Measurements from ENCODE around the gene UNC13A.

Gene UNC13A

GRCh38 chr19:17648786-17649185 lies 39.4 kb downstream of the UNC13A start:
- Histone ChIP-seq H3K79me2 (ENCODE audit: insufficient read depth, low read length) (no peaks in the 10 kb centered on the region), H4K20me1 (ENCODE audit: insufficient read depth, low read length, poor library complexity, severe bottlenecking) (no peaks in the 10 kb centered on the region), H3K4me1 (ENCODE audit: insufficient read depth, low read length, poor library complexity, severe bottlenecking) (no peaks in the 10 kb centered on the region), H2AFZ (ENCODE audit: low read length) (no peak overlapping the region), H3K27me3 (ENCODE audit: insufficient read depth, low read length, poor library complexity, severe bottlenecking) (no peaks in the 10 kb centered on the region), H3K4me2 (ENCODE audit: low read depth, low read length, poor library complexity, severe bottlenecking) (no peak overlapping the region), H3K9me3 (ENCODE audit: insufficient read depth, low read depth, low read length) (no peaks in the 10 kb centered on the region), H3K36me3 (ENCODE audit: insufficient read depth, low read length) (no peaks in the 10 kb centered on the region), H3K4me3 (ENCODE audit: low read length, poor library complexity, severe bottlenecking) (no peak overlapping the region), H3K9me2 (replicated peaks; ENCODE audit: low read depth, low read length) (no peaks in the 10 kb centered on the region), H3K9ac (ENCODE audit: low read depth, low read length, poor library complexity, severe bottlenecking) (no peak overlapping the region), H3F3A (ENCODE audit: low read depth) (no peaks in the 10 kb centered on the region)
- TF ChIP-seq EZH2phosphoT487 (IDR thresholded peaks at IDR 0.05; ENCODE audit: borderline replicate concordance) (no peak), CTCF (conservative IDR thresholded peaks at IDR 0.05; ENCODE audit: low read length) (no peak)

- Histone ChIP-seq H3K4me1 (ENCODE audit: insufficient read depth, low read length, poor library complexity, severe bottlenecking) (no peaks in the 10 kb centered on the region), H3K4me3 (ENCODE audit: low read length, poor library complexity, severe bottlenecking) (no peak overlapping the region), H3K9ac (ENCODE audit: low read depth, low read length, poor library complexity, severe bottlenecking) (no peak overlapping the region), H3K79me2 (ENCODE audit: insufficient read depth, low read length) (no peaks in the 10 kb centered on the region), H4K20me1 (ENCODE audit: insufficient read depth, low read length, poor library complexity, severe bottlenecking) (no peaks in the 10 kb centered on the region), H2AFZ (ENCODE audit: low read length) (no peak overlapping the region), H3K9me3 (ENCODE audit: insufficient read depth, low read depth, low read length) (no peaks in the 10 kb centered on the region), H3F3A (ENCODE audit: low read depth) (no peaks in the 10 kb centered on the region), H3K27me3 (ENCODE audit: insufficient read depth, low read length, poor library complexity, severe bottlenecking) (no peaks in the 10 kb centered on the region), H3K36me3 (ENCODE audit: insufficient read depth, low read length) (no peaks in the 10 kb centered on the region), H3K9me2 (replicated peaks; ENCODE audit: low read depth, low read length) (no peaks in the 10 kb centered on the region), H3K4me2 (ENCODE audit: low read depth, low read length, poor library complexity, severe bottlenecking) (no peak overlapping the region)
- TF ChIP-seq CTCF (conservative IDR thresholded peaks at IDR 0.05; ENCODE audit: low read length) = no peak
- TF ChIP-seq EZH2phosphoT487 (IDR thresholded peaks at IDR 0.05; ENCODE audit: borderline replicate concordance) = no peak
Observed at GRCh38 chr19:17648097-17648660, 40.0 kb downstream of the UNC13A start.

GRCh38 chr19:17647071-17648020 lies 40.8 kb downstream of the UNC13A start:
- no peaks in the 10 kb centered on the region for H3K36me3 ChIP-seq (ENCODE audit: insufficient read depth, low read length)
- no peak overlapping the region for H3K4me2 ChIP-seq (ENCODE audit: low read depth, low read length, poor library complexity, severe bottlenecking)
- no peaks in the 10 kb centered on the region for H3F3A ChIP-seq (ENCODE audit: low read depth)

More at GRCh38 chr19:17647071-17648020, 40.8 kb downstream of the UNC13A start:
- Histone ChIP-seq H3K9ac (ENCODE audit: low read depth, low read length, poor library complexity, severe bottlenecking) (no peak overlapping the region), H3K4me1 (ENCODE audit: insufficient read depth, low read length, poor library complexity, severe bottlenecking) (no peaks in the 10 kb centered on the region), H3K4me3 (ENCODE audit: low read length, poor library complexity, severe bottlenecking) (no peak overlapping the region), H3K79me2 (ENCODE audit: insufficient read depth, low read length) (no peaks in the 10 kb centered on the region), H4K20me1 (ENCODE audit: insufficient read depth, low read length, poor library complexity, severe bottlenecking) (no peaks in the 10 kb centered on the region), H3K27me3 (ENCODE audit: insufficient read depth, low read length, poor library complexity, severe bottlenecking) (no peaks in the 10 kb centered on the region), H2AFZ (ENCODE audit: low read length) (no peak overlapping the region), H3K9me2 (replicated peaks; ENCODE audit: low read depth, low read length) (no peaks in the 10 kb centered on the region), H3K9me3 (ENCODE audit: insufficient read depth, low read depth, low read length) (no peaks in the 10 kb centered on the region)
- TF ChIP-seq CTCF (conservative IDR thresholded peaks at IDR 0.05; ENCODE audit: low read length) (no peak), EZH2phosphoT487 (IDR thresholded peaks at IDR 0.05; ENCODE audit: borderline replicate concordance) (no peak)
